NCI-H526 treated with DMSO at 0.1 percent for 48 hours (cell line): ENCODE measurements around the gene CPEB1.
"Not testable (repeated sequence)": the region's sequence is repeated elsewhere in the genome, so short reads cannot be mapped to it uniquely, and the experiment has no call there.

Experiments
- DNase-seq: peaks from one replicate; lab custom pipeline; 2025; lab: John Stamatoyannopoulos, UW

CPEB1 gene

GRCh38 chr15:82513587-82513986 lies 133.6 kb downstream of the CPEB1 start:
- not testable (repeated sequence) for DNase-seq

- DNase-seq = not testable (repeated sequence)
Measured at GRCh38 chr15:82507693-82508092, 139.5 kb downstream of the CPEB1 start.

GRCh38 chr15:82507087-82507486 lies 140.1 kb downstream of the CPEB1 start:
- not testable (repeated sequence) for DNase-seq

- not testable (repeated sequence) for DNase-seq
Measured at GRCh38 chr15:82505842-82506241, 141.3 kb downstream of the CPEB1 start.

GRCh38 chr15:82504074-82504473 lies 143.1 kb downstream of the CPEB1 start:
- DNase-seq = not testable (repeated sequence)

- DNase-seq = not testable (repeated sequence)
Measured at GRCh38 chr15:82502700-82503339, 144.3 kb downstream of the CPEB1 start.

GRCh38 chr15:82500772-82501171 lies 146.4 kb downstream of the CPEB1 start:
- DNase-seq = not testable (repeated sequence)

- DNase-seq = not testable (repeated sequence)
Measured at GRCh38 chr15:82497978-82498377, 149.2 kb downstream of the CPEB1 start.
